Right lobe of liver (tissue), 6 donors: ENCODE measurements around the gene PRKD2. TPM values are rescaled to one million over a fixed set of nuclear protein-coding genes. Genes with fewer than 3 reads are reported as not detected.
A peak's percentile ranks its signal among the peaks of the same experiment; 100 is the strongest.
"Not testable (repeated sequence)": the region's sequence is repeated elsewhere in the genome, so short reads cannot be mapped to it uniquely, and the experiment has no call there.

ENCODE experiments used
- ATAC-seq, 4 donors: fragments of 200-7000 bp; cut with Tn5 transposase; one replicate each; pipeline ENCODE4 v1.9.1; 2020; ENCODE audit warnings: mild to moderate bottlenecking in 4 of 4, moderate library complexity in 4 of 4
- DNase-seq, 3 donors: peaks; one replicate each; pipeline ENCODE4 v3.0.0-alpha.2; 2020
- H3K27ac ChIP-seq, 3 donors: fragments of 200-600 bp; one replicate each; pipeline ENCODE4 v1.8.0; 2022
- H3K27me3 ChIP-seq, 2 donors: fragments of 200-600 bp; one replicate each; pipeline ENCODE4 v1.8.0; 2022
- H3K36me3 ChIP-seq, 4 donors: fragments of 200-600 bp; sonication (generic) in 1 of 4; one replicate each; pipeline versions ENCODE4 v1.5.1 to v1.8.0; 2017 to 2022; ENCODE audit warnings: control low read depth in 1 of 4
- H3K4me1 ChIP-seq, 4 donors: fragments of 200-600 bp; sonication (generic) in 1 of 4; one replicate each; pipeline versions ENCODE4 v1.5.1 to v1.8.0; 2017 to 2022; ENCODE audit warnings: control low read depth in 1 of 4
- H3K4me3 ChIP-seq, 3 donors: fragments of 200-600 bp; one replicate each; pipeline ENCODE4 v1.8.0; 2022
- H3K9me3 ChIP-seq, 4 donors: fragments of 200-600 bp; sonication (generic) in 1 of 4; one replicate each; pipeline versions ENCODE4 v1.5.1 to v1.8.0; 2017 to 2022; ENCODE audit warnings: control low read depth in 1 of 4
- POLR2A ChIP-seq: fragments of 450-650 bp; IDR thresholded peaks from one replicate; pipeline ENCODE4 v1.6.1; 2017; ENCODE audit warnings: antibody characterized with exemption, mild to moderate bottlenecking
- WGBS: methylation state at CpG from one replicate; pipeline ENCODE4 v1.1.6; 2018; ENCODE audit warnings: low coverage, low lambda C conversion rate; ENCODE audit not compliant: insufficient coverage; ENCODE audit errors: missing lambda C conversion rate; 5-methylcytosine and 5-hydroxymethylcytosine counted together
- intact Hi-C, 2 donors: fragments of 100-400 bp; cut with DNase I; formaldehyde crosslinking; loops; one replicate each; pipeline versions ENCODE4 v1.11.2 to v1.14.1; 2022
- total RNA-seq, 6 experiments: library from RNA; depleted of rRNA in 2 of 6; stranded (reverse); fragments of >200 nt in 2 of 6; fragmentation: NEBNext Ultra II Directional in 3 of 6; extraction: Animal tissue kit (Norgen Biotek cat#: 25700) in 3 of 6; gene quantifications; one replicate each; pipeline versions ENCODE4 v1.1.0 to v1.2.4, GENCODE V29; 2016 to 2023
- TF ChIP-seq, protein P1 (sequence below), 4 donors: fragments of 200-600 bp in 3 of 4; fragments of 450-650 bp in 1 of 4; IDR thresholded peaks; one replicate each; pipeline versions ENCODE4 v1.5.1 to v1.8.0; 2016 to 2022; ENCODE audit warnings: antibody characterized with exemption in 4 of 4, mild to moderate bottlenecking in 2 of 4
- donor health status: DM: no; HTN: yes; CAD: no.
- donor health status: DM: no; HTN: no; CAD: no.
- donor health status: DM: no; HTN: no; CAD: no.
- donor health status: DM: no; HTN: yes; CAD: no.
- donor health status: DM: no; HTN: yes; CAD: no.

PRKD2 gene
- total RNA-seq, 6 experiments from 2014 or later = 15.1 to 20.2 (median 16.9) TPM

DNA sequence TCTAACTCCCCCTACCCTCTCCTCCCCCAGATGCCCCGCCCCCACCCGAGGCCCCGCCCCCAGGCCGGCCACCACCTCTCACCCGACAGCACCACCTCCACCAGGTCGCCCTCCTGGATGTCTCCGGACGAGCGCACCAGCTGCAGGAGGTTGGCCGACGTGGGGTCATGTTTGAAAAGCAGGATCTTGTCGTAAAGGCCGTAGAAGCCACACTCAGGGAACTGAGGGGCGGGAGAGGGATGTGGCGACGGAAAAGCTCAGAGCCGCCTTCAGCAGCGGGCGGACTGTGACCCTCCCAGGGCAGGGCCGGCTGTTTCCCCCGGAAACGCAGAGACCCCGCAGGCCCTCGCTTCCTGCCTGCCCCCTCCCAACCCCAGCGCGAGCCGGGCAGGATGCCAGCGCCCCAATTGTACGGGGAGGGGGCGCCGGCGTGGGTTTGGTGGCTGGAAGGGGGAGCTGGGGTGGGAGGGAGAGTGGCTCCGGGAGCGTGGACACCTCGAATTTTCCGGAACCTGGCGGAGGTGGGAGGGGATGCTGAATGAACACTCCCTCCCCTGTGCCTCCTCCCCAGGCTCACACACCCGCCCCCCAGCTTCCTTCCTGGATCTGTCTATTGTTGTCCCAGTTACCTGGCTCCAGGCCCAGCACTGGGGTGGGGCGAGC lies 3.0 kb downstream of the PRKD2 start:
- DNase-seq (peak; percentile 95 to 96 (median 95)), ATAC-seq (peak; percentile 75 to 86 (median 80))
- H3K27ac ChIP-seq = peak overlapping the region; percentile 93 to 98 (median 94)
- peak overlapping the region; percentile 64 to 73 (median 66) for H3K4me3 ChIP-seq
- H3K27me3 ChIP-seq = no peaks in the 10 kb centered on the region
- peaks cover 0 to 11% (median 4%) of the 10 kb centered on the region in 4 donors for H3K36me3 ChIP-seq
- intact Hi-C loops = no loop called here
- no peaks in the 10 kb centered on the region for H3K9me3 ChIP-seq
- peaks cover 0 to 17% (median 5%) of the 10 kb centered on the region in 4 donors for H3K4me1 ChIP-seq
- under 1% methylated on average over 32 of the region's 39 CpGs for WGBS
- no peak for TF ChIP-seq POLR2A
- TF ChIP-seq, protein P1, sequence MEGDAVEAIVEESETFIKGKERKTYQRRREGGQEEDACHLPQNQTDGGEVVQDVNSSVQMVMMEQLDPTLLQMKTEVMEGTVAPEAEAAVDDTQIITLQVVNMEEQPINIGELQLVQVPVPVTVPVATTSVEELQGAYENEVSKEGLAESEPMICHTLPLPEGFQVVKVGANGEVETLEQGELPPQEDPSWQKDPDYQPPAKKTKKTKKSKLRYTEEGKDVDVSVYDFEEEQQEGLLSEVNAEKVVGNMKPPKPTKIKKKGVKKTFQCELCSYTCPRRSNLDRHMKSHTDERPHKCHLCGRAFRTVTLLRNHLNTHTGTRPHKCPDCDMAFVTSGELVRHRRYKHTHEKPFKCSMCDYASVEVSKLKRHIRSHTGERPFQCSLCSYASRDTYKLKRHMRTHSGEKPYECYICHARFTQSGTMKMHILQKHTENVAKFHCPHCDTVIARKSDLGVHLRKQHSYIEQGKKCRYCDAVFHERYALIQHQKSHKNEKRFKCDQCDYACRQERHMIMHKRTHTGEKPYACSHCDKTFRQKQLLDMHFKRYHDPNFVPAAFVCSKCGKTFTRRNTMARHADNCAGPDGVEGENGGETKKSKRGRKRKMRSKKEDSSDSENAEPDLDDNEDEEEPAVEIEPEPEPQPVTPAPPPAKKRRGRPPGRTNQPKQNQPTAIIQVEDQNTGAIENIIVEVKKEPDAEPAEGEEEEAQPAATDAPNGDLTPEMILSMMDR (IDR thresholded peaks at IDR 0.05) = no peak

DNA sequence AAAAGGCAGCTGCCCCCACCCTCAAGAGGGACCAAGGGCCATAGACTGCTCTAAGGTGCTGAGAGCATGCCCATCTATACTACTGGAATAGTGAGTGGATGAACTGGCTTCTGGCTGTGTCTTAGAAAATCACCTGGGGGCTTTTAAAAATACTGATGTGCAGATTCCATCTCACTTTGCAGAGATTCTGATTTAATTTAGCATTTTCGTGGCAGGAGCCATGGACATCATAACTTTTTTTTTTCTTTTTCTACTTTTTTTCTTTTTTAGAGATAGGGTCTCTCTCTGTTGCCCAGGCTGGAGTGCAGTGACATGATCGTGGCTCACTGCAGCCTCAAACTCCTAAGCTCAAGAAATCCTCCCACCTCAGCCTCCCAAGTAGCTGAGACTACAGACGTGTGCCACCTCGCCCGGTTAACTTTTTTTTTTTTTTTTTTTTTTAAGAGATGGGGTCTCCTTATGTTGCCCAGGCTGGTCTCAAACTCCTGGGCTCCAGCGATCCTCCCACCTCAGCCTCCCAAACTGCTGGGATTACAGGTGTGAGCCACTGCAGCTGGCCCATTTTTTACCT lies 4.1 kb downstream of the PRKD2 start:
- H3K9me3 ChIP-seq, H3K27me3 ChIP-seq, intact Hi-C loops, ATAC-seq, DNase-seq, H3K4me3 ChIP-seq: not testable (repeated sequence)
- WGBS = 89% methylated on average over 6 of the region's 6 CpGs
- Histone ChIP-seq H3K36me3 (peaks cover 0 to 11% (median 6%) of the 10 kb centered on the region in 4 donors), H3K27ac (peak overlapping the region in 1 of 3 donors; percentile 94), H3K4me1 (peaks cover 0 to 17% (median 5%) of the 10 kb centered on the region in 4 donors)

GRCh38 chr19:46710687-46711086 lies 6.2 kb downstream of the PRKD2 start:
- Histone ChIP-seq H3K9me3 (no peaks in the 10 kb centered on the region), H3K4me1 (peaks cover 0 to 13% (median 5%) of the 10 kb centered on the region in 4 donors), H3K27ac (no peak overlapping the region), H3K27me3 (no peaks in the 10 kb centered on the region), H3K36me3 (peaks cover 0 to 11% (median 7%) of the 10 kb centered on the region in 4 donors), H3K4me3 (no peak overlapping the region)
- WGBS = 83% methylated on average over 20 of the region's 25 CpGs
- DNase-seq = no peak
- ATAC-seq = no peak
- intact Hi-C loops = no loop called here
- no peak for TF ChIP-seq POLR2A
- TF ChIP-seq, protein P1 (IDR thresholded peaks at IDR 0.05) = no peak

DNA sequence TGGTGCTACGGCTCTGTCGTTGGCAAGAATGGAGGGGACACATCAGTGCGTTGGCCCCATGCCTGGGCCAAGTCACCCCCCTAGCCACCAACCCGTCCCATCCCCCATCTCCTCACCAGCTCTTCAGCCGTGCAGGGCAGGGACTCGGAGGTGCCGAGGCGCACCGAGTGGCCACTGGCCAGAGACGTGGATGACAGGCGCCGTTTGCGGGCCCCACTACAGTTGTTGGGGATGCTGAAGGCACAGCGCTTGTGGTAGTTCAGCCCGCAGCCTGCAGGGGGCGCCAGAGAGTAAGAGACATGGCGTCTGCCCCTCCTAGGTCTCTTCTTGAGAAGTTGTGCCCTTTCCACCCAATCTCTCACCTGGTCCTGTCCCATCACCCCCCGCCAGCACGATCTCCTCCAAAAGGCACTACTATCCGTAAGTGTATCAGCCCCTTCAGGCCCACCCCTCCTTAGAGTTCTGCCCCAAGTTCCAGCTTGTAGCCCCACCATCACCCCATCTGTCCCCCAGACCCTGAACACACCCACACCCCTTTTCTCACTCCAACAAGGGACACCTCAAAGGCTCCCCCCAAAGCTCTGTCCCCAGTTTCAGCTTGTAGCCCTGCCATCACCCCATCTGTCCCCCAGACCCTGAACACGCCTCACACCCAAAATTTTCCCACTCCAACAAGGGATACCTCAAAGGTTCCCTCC lies 12.4 kb downstream of the PRKD2 start:
- H3K4me1 ChIP-seq = no peaks in the 10 kb centered on the region
- no peak overlapping the region for H3K27ac ChIP-seq
- peaks cover 0 to 53% (median 26%) of the 10 kb centered on the region in 4 donors for H3K36me3 ChIP-seq
- intact Hi-C loops = no loop called here
- TF ChIP-seq POLR2A = no peak
- TF ChIP-seq, protein P1 (IDR thresholded peaks at IDR 0.05) = peak; percentile 82 to 96 (median 91)
- WGBS = 36% methylated on average over 11 of the region's 21 CpGs
- no peaks in the 10 kb centered on the region for H3K9me3 ChIP-seq
- H3K4me3 ChIP-seq = no peak overlapping the region
- DNase-seq = peak; percentile 71 to 76 (median 74)
- no peaks in the 10 kb centered on the region for H3K27me3 ChIP-seq
- ATAC-seq = peak; percentile 77 to 92 (median 86)

DNA sequence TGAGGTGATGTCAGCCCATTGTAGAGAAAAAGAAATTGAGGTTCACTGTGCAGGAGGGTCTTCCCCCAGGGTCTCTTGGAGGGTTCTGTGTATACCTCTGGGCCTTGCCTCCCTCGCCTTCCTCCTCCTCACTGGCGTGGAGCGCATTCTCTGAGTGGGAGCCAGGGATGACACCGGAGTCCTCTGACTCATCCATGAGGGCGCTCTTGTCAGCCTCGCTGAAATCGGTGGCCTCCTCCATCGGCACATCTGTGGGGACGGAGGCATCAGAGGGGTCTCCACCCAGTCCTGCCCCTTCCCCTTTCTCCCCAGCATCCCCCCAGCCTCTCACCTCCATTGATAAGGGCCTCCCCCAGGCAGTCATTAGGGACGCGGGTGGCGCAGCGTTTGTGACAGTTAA lies 16.2 kb downstream of the PRKD2 start:
- no peaks in the 10 kb centered on the region for H3K27me3 ChIP-seq
- DNase-seq (no peak), ATAC-seq (no peak)
- no peaks in the 10 kb centered on the region for H3K9me3 ChIP-seq
- no peaks in the 10 kb centered on the region for H3K4me1 ChIP-seq
- no CpG with 5 or more reads among the region's 13 CpGs for WGBS
- intact Hi-C loops = no loop called here
- peaks cover 0 to 74% (median 37%) of the 10 kb centered on the region in 4 donors for H3K36me3 ChIP-seq
- TF ChIP-seq, protein P1 (IDR thresholded peaks at IDR 0.05) = no peak
- H3K4me3 ChIP-seq = no peak overlapping the region
- H3K27ac ChIP-seq = no peak overlapping the region
